Measurements from ENCODE around the gene MAS1.
A peak's percentile ranks its signal among the peaks of the same experiment; 100 is the strongest.
"Not testable (repeated sequence)": the region's sequence is repeated elsewhere in the genome, so short reads cannot be mapped to it uniquely, and the experiment has no call there.

MAS1 gene

GRCh38 chr6:159863341-159863740 lies 27.4 kb upstream of the MAS1 start:
- H3K79me2 ChIP-seq (ENCODE audit: control insufficient read depth, low read length); H3K36me3 ChIP-seq (ENCODE audit: control insufficient read depth, low read length); H3F3A ChIP-seq (ENCODE audit: control insufficient read depth, insufficient read depth); H3K4me3 ChIP-seq (ENCODE audit: low read length); H4K20me1 ChIP-seq (ENCODE audit: control insufficient read depth, insufficient read depth, low read depth, low read length); H3K27me3 ChIP-seq (ENCODE audit: control insufficient read depth, low read length); H3K4me2 ChIP-seq (ENCODE audit: low read length); H3K27ac ChIP-seq (ENCODE audit: low read depth, low read length); H3K9me2 ChIP-seq (replicated peaks; ENCODE audit: control insufficient read depth, low read length); H3K4me1 ChIP-seq (ENCODE audit: control insufficient read depth, low read length); H3K9me3 ChIP-seq (ENCODE audit: control insufficient read depth, insufficient read depth, low read length): not testable (repeated sequence)
- peak; percentile 31 for TF ChIP-seq CTCF (IDR thresholded peaks at IDR 0.05; ENCODE audit: low read depth, low read length, poor library complexity, severe bottlenecking)

GRCh38 chr6:159865226-159865920 lies 25.4 kb upstream of the MAS1 start:
- Histone ChIP-seq H3K4me2 (ENCODE audit: low read length) (no peak overlapping the region), H3K4me1 (ENCODE audit: control insufficient read depth, low read length) (0 out of 2 replicates have a peak, but pooled peaks cover 4% of the 10 kb centered on the region), H3F3A (ENCODE audit: control insufficient read depth, insufficient read depth) (no peaks in the 10 kb centered on the region), H3K4me3 (ENCODE audit: low read length) (no peak overlapping the region), H4K20me1 (ENCODE audit: control insufficient read depth, insufficient read depth, low read depth, low read length) (no peaks in the 10 kb centered on the region), H3K36me3 (ENCODE audit: control insufficient read depth, low read length) (no peaks in the 10 kb centered on the region), H3K9me3 (ENCODE audit: control insufficient read depth, insufficient read depth, low read length) (no peaks in the 10 kb centered on the region), H3K79me2 (ENCODE audit: control insufficient read depth, low read length) (no peaks in the 10 kb centered on the region), H3K9me2 (replicated peaks; ENCODE audit: control insufficient read depth, low read length) (no peaks in the 10 kb centered on the region), H3K27me3 (ENCODE audit: control insufficient read depth, low read length) (0 out of 2 replicates have a peak, but pooled peaks cover 3% of the 10 kb centered on the region), H3K27ac (ENCODE audit: low read depth, low read length) (no peak overlapping the region)
- no peak for TF ChIP-seq CTCF (IDR thresholded peaks at IDR 0.05; ENCODE audit: low read depth, low read length, poor library complexity, severe bottlenecking)
- TF ChIP-seq EZH2phosphoT487 (IDR thresholded peaks at IDR 0.05; ENCODE audit: borderline replicate concordance, low read length), result no peak

- no peaks in the 10 kb centered on the region for H3K36me3 ChIP-seq (ENCODE audit: control insufficient read depth, low read length)
These were observed 24.2 kb upstream of the MAS1 start for GRCh38 chr6:159866286-159867247.

More at GRCh38 chr6:159866286-159867247, 24.2 kb upstream of the MAS1 start:
- 0 out of 2 replicates have a peak, but pooled peaks cover 3% of the 10 kb centered on the region for H3K27me3 ChIP-seq (ENCODE audit: control insufficient read depth, low read length)
- TF ChIP-seq EZH2phosphoT487 (IDR thresholded peaks at IDR 0.05; ENCODE audit: borderline replicate concordance, low read length) (no peak), CTCF (IDR thresholded peaks at IDR 0.05; ENCODE audit: low read depth, low read length, poor library complexity, severe bottlenecking) (no peak)
- no peaks in the 10 kb centered on the region for H4K20me1 ChIP-seq (ENCODE audit: control insufficient read depth, insufficient read depth, low read depth, low read length)
- no peak overlapping the region for H3K4me3 ChIP-seq (ENCODE audit: low read length)
- H3F3A ChIP-seq (ENCODE audit: control insufficient read depth, insufficient read depth), result no peaks in the 10 kb centered on the region
- H3K27ac ChIP-seq (ENCODE audit: low read depth, low read length), result no peak overlapping the region
- H3K9me2 ChIP-seq (replicated peaks; ENCODE audit: control insufficient read depth, low read length), result no peaks in the 10 kb centered on the region
- no peaks in the 10 kb centered on the region for H3K9me3 ChIP-seq (ENCODE audit: control insufficient read depth, insufficient read depth, low read length)
- H3K4me1 ChIP-seq (ENCODE audit: control insufficient read depth, low read length), result 0 out of 2 replicates have a peak, but pooled peaks cover 4% of the 10 kb centered on the region
- no peaks in the 10 kb centered on the region for H3K79me2 ChIP-seq (ENCODE audit: control insufficient read depth, low read length)
- H3K4me2 ChIP-seq (ENCODE audit: low read length), result no peak overlapping the region
